ENCODE data around the gene USP5. TPM values are rescaled to one million over a fixed set of nuclear protein-coding genes. Genes with fewer than 3 reads are reported as not detected.

USP5 gene
- polyA plus RNA-seq, 1 experiment = 90.0 TPM

DNA sequence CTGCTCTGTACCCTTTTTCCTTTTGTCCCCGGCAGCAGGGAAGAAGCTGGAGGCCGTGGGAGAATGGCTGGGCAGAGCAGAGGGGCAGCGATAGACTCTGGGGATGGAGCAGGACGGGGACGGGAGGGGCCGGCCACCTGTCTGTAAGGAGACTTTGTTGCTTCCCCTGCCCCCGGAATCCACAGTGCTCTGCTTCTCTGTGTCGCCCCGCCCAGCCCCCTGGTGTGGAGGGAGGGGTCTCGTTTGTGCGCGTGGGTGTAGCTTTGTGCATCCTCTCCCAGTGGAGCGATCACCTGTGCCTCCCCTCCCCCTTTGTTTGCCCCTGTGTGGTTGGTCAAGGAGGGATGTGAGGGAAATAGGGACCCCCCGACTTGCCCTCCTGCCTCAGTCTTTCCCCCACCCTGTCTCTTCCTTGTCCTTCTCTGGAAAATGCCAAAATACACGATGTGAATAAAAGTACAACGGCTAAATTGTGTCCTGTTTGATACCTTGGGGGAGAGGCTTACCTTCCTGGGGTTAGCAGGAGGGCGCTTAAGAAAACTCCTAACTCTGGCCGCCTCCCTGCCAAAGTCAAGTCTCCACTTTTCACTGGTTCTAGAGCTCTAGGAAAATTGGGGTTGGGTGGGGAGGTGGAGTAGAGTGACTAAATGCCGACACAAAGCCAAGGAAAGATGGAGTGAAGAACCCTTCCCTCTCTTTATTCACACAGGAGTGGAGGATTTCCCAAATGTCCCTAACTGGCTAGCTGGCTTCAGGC is 14.4 kb downstream of the USP5 start:
- TF ChIP-seq, protein P1, sequence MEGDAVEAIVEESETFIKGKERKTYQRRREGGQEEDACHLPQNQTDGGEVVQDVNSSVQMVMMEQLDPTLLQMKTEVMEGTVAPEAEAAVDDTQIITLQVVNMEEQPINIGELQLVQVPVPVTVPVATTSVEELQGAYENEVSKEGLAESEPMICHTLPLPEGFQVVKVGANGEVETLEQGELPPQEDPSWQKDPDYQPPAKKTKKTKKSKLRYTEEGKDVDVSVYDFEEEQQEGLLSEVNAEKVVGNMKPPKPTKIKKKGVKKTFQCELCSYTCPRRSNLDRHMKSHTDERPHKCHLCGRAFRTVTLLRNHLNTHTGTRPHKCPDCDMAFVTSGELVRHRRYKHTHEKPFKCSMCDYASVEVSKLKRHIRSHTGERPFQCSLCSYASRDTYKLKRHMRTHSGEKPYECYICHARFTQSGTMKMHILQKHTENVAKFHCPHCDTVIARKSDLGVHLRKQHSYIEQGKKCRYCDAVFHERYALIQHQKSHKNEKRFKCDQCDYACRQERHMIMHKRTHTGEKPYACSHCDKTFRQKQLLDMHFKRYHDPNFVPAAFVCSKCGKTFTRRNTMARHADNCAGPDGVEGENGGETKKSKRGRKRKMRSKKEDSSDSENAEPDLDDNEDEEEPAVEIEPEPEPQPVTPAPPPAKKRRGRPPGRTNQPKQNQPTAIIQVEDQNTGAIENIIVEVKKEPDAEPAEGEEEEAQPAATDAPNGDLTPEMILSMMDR (IDR thresholded peaks at IDR 0.05; ENCODE audit: insufficient read depth, low read depth, low read length) = no peak
- Histone ChIP-seq H3K36me3 (ENCODE audit: control insufficient read depth, insufficient read depth, low read length) (peaks cover 42% of the 10 kb centered on the region), H3K4me3 (ENCODE audit: low read depth, low read length) (no peak overlapping the region), H3K27me3 (ENCODE audit: control insufficient read depth, insufficient read depth, low read length) (no peaks in the 10 kb centered on the region)
- ChIA-PET CTCF (interaction anchor here (0.9 to 9.7 kb wide), 4 partner anchors 13 to 59 kb away, joined by 3 to 112 read pairs (median 18); partner anchors contain the start of genes CDCA3 and USP5), POLR2A (interaction anchor here (0.7 to 4.7 kb wide), 2 partner anchors 14 to 39 kb away, joined by 8 to 34 read pairs; partner anchors contain the start of genes CDCA3 and USP5)
- DNase-seq (ENCODE audit: low read depth) = no peak

DNA sequence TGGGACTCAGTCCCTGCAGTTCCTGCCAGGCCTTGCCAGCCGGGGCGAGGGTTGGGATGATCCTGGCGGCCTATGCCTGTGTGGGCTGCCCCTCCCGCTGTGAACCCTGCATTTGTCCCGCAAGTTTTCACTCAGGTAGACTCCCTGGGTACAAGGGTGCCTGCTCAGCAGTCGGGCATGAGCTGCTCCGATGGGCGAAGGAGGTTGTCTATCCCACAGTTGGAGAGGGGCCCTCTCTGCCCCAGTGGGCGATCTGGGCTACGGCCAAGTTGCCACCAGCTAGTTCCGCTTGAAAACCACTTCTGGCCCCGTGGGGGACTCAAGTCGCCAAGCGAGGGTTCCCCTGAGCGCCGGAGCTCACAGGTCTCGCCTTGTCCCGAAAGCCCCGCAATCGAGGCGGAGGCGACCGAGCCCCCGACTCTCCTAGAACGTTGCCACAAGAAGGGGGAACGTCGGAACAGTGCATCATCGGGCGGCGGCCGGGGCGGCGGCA is 15.0 kb downstream of the USP5 start:
- POLR2A ChIA-PET = interaction anchor here (0.6 to 4.7 kb wide), 4 partner anchors 15 to 333 kb away, joined by 5 to 34 read pairs (median 8); partner anchors contain the start of genes CDCA3, GAPDH and USP5
- TF ChIP-seq, protein P1 (IDR thresholded peaks at IDR 0.05; ENCODE audit: insufficient read depth, low read depth, low read length) = no peak
- Histone ChIP-seq H3K36me3 (ENCODE audit: control insufficient read depth, insufficient read depth, low read length) (peaks cover 38% of the 10 kb centered on the region), H3K27me3 (ENCODE audit: control insufficient read depth, insufficient read depth, low read length) (no peaks in the 10 kb centered on the region), H3K4me3 (ENCODE audit: low read depth, low read length) (peak overlapping the region; percentile 98)
- CTCF ChIA-PET = interaction anchor here (0.9 to 9.7 kb wide), 5 partner anchors 13 to 58 kb away, joined by 3 to 112 read pairs (median 9); partner anchors contain the start of genes CDCA3, ENO2 and USP5
- no peak for DNase-seq (ENCODE audit: low read depth)

DNA sequence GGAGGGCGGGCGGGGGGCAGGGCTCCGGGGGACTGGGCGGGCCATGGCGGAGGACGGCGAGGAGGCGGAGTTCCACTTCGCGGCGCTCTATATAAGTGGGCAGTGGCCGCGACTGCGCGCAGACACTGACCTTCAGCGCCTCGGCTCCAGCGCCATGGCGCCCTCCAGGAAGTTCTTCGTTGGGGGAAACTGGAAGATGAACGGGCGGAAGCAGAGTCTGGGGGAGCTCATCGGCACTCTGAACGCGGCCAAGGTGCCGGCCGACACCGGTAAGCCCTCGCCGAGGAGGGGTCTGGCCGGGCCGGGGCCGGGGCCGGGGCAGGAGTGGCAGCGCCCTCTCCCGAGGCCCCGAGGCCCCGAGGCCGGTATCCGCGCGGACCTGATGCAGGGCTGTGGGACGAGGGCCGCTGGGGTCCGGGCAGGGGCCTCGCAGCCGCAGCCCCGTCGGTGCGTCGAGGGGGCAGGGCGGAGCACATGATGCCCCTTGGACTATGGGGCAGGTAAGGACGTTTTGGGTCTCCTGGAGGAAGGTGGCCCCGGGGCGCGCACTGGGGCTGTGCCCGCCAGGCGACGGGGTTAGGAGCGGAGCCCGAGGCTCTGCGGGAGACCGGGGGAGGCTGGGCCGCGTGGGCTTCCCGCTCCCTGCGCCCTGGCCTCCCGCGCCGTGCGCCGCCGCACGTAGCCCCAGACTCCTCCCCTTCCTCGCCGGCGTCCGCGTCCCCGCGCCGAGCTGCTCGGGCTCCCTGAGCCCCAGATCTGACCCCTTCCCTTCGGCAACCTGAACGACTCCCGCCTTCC is 15.7 kb downstream of the USP5 start, which contains the start of gene TPI1:
TPI1 (plus strand) TSS at position 119 of the 798 bp plus-strand sequence; CDS start at position 155, 36 bp downstream.
- Histone ChIP-seq H3K27me3 (ENCODE audit: control insufficient read depth, insufficient read depth, low read length) (no peaks in the 10 kb centered on the region), H3K4me3 (ENCODE audit: low read depth, low read length) (peak within 1 kb of the TSS; percentile 98), H3K36me3 (ENCODE audit: control insufficient read depth, insufficient read depth, low read length) (peaks cover 38% of the 10 kb centered on the region)
- ChIA-PET CTCF (interaction anchor here (0.9 to 9.7 kb wide), 10 partner anchors 7 to 112 kb away, joined by 3 to 112 read pairs (median 6); partner anchors contain the start of genes CDCA3, ENO2, LRRC23 and PTMS), POLR2A (interaction anchor here (0.6 to 4.7 kb wide), 7 partner anchors 11 to 403 kb away, joined by 3 to 34 read pairs (median 5); partner anchors contain the start of genes CDCA3, GAPDH and USP5)
- no peak for DNase-seq (ENCODE audit: low read depth)
- TF ChIP-seq, protein P1 (IDR thresholded peaks at IDR 0.05; ENCODE audit: insufficient read depth, low read depth, low read length) = no peak

DNA sequence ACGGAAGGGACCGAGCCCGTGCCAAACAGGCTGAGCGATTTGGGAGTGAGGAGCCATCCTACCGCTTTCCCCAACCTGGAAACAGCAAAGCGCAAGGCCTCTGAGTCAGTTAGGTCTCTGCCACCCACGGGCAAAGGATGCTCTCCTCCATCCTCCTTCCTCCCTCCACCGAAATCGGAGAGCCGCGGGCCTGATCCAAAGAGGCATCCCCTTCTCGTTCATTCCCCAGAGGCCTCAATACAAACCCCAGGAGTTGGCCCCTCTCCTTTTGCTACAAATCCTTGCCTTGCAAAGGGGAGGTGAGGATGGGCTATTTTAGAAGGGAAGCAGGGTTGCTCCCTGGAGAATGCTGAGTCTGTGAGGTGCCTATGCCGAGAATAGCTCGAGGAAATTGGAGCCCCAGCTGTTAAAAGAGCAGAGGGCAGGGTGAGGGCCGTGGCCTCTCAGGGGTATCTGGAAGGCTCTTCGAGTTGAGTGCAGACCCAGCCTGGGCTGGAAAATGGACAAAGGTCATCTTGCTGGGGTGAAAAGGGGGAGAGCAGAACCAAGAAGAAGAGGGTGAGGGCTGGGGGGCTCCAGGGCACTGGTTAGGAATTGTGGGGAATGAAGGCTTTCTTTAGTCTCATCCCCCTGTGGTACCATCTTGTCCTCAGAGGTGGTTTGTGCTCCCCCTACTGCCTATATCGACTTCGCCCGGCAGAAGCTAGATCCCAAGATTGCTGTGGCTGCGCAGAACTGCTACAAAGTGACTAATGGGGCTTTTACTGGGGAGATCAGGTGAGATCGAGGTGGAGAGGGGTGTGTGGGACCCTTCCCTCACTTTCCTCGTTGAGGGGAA is 16.5 kb downstream of the USP5 start:
- ChIA-PET POLR2A (interaction anchor here (0.6 to 4.7 kb wide), 2 partner anchors 16 to 24 kb away, joined by 3 to 34 read pairs; partner anchors contain the start of genes CDCA3 and USP5), CTCF (interaction anchor here (0.6 to 9.7 kb wide), 24 partner anchors 8 to 245 kb away, joined by 3 to 112 read pairs (median 6); partner anchors contain the start of genes CDCA3, ENO2, LRRC23 and MLF2)
- TF ChIP-seq, protein P1 (IDR thresholded peaks at IDR 0.05; ENCODE audit: insufficient read depth, low read depth, low read length) = peak; percentile 38; the same call in 1 of the 2 replicates
- no peak for DNase-seq (ENCODE audit: low read depth)
- Histone ChIP-seq H3K36me3 (ENCODE audit: control insufficient read depth, insufficient read depth, low read length) (peaks cover 34% of the 10 kb centered on the region), H3K4me3 (ENCODE audit: low read depth, low read length) (peak overlapping the region; percentile 98), H3K27me3 (ENCODE audit: control insufficient read depth, insufficient read depth, low read length) (no peaks in the 10 kb centered on the region)

Measured in BJ (cell line).